Right lobe of liver (tissue), 6 donors: ENCODE data around the gene GALNT2. TPM values are rescaled to one million over a fixed set of nuclear protein-coding genes. Genes with fewer than 3 reads are reported as not detected.
A peak's percentile ranks its signal among the peaks of the same experiment; 100 is the strongest.

ENCODE experiments used
- ATAC-seq, 4 donors: fragments of 200-7000 bp; cut with Tn5 transposase; one replicate each; pipeline ENCODE4 v1.9.1; 2020; ENCODE audit warnings: mild to moderate bottlenecking in 4 of 4, moderate library complexity in 4 of 4
- DNase-seq, 3 donors: peaks; one replicate each; pipeline ENCODE4 v3.0.0-alpha.2; 2020
- H3K27ac ChIP-seq, 3 donors: fragments of 200-600 bp; one replicate each; pipeline ENCODE4 v1.8.0; 2022
- H3K27me3 ChIP-seq, 2 donors: fragments of 200-600 bp; one replicate each; pipeline ENCODE4 v1.8.0; 2022
- H3K36me3 ChIP-seq, 4 donors: fragments of 200-600 bp; sonication (generic) in 1 of 4; one replicate each; pipeline versions ENCODE4 v1.5.1 to v1.8.0; 2017 to 2022; ENCODE audit warnings: control low read depth in 1 of 4
- H3K4me1 ChIP-seq, 4 donors: fragments of 200-600 bp; sonication (generic) in 1 of 4; one replicate each; pipeline versions ENCODE4 v1.5.1 to v1.8.0; 2017 to 2022; ENCODE audit warnings: control low read depth in 1 of 4
- H3K4me3 ChIP-seq, 3 donors: fragments of 200-600 bp; one replicate each; pipeline ENCODE4 v1.8.0; 2022
- H3K9me3 ChIP-seq, 4 donors: fragments of 200-600 bp; sonication (generic) in 1 of 4; one replicate each; pipeline versions ENCODE4 v1.5.1 to v1.8.0; 2017 to 2022; ENCODE audit warnings: control low read depth in 1 of 4
- CTCF ChIP-seq, 4 donors: fragments of 200-600 bp in 3 of 4; fragments of 450-650 bp in 1 of 4; IDR thresholded peaks; one replicate each; pipeline versions ENCODE4 v1.5.1 to v1.8.0; 2016 to 2022; ENCODE audit warnings: antibody characterized with exemption in 4 of 4, mild to moderate bottlenecking in 2 of 4
- POLR2A ChIP-seq: fragments of 450-650 bp; IDR thresholded peaks from one replicate; pipeline ENCODE4 v1.6.1; 2017; ENCODE audit warnings: antibody characterized with exemption, mild to moderate bottlenecking
- WGBS: methylation state at CpG from one replicate; pipeline ENCODE4 v1.1.6; 2018; ENCODE audit warnings: low coverage, low lambda C conversion rate; ENCODE audit not compliant: insufficient coverage; ENCODE audit errors: missing lambda C conversion rate; 5-methylcytosine and 5-hydroxymethylcytosine counted together
- intact Hi-C, 2 donors: fragments of 100-400 bp; cut with DNase I; formaldehyde crosslinking; loops; one replicate each; pipeline versions ENCODE4 v1.11.2 to v1.14.1; 2022
- total RNA-seq, 6 experiments: library from RNA; depleted of rRNA in 2 of 6; stranded (reverse); fragments of >200 nt in 2 of 6; fragmentation: NEBNext Ultra II Directional in 3 of 6; extraction: Animal tissue kit (Norgen Biotek cat#: 25700) in 3 of 6; gene quantifications; one replicate each; pipeline versions ENCODE4 v1.1.0 to v1.2.4, GENCODE V29; 2016 to 2023
- donor health status: DM: no; HTN: yes; CAD: no.
- donor health status: DM: no; HTN: no; CAD: no.
- donor health status: DM: no; HTN: no; CAD: no.
- donor health status: DM: no; HTN: yes; CAD: no.
- donor health status: DM: no; HTN: yes; CAD: no.

The GALNT2 gene
- total RNA-seq, 6 experiments from 2014 or later = 58.0 to 152 (median 131) TPM

GRCh38 chr1:230156068-230156467 is 89.0 kb downstream of the GALNT2 start:
- DNase-seq = peak in 1 of 3 donors; percentile 14
- Histone ChIP-seq H3K27ac (no peak overlapping the region), H3K4me1 (peaks cover 2 to 67% (median 28%) of the 10 kb centered on the region in 4 donors), H3K4me3 (no peak overlapping the region), H3K27me3 (no peaks in the 10 kb centered on the region), H3K36me3 (no peaks in the 10 kb centered on the region), H3K9me3 (no peaks in the 10 kb centered on the region)
- TF ChIP-seq CTCF (IDR thresholded peaks at IDR 0.05) = no peak
- TF ChIP-seq POLR2A = no peak
- intact Hi-C loops = loop anchor here in 1 of 2 donors (10.0 kb wide), 1 partner anchor 51 kb away; no protein-coding TSS in a partner anchor
- ATAC-seq = no peak
- 62% methylated on average over 4 of the region's 5 CpGs for whole genome bisulfite sequencing

- H3K4me1 ChIP-seq = peaks cover 2 to 71% (median 30%) of the 10 kb centered on the region in 4 donors
- no peaks in the 10 kb centered on the region for H3K9me3 ChIP-seq
- no peak overlapping the region for H3K27ac ChIP-seq
- ATAC-seq (no peak), DNase-seq (peak in 1 of 3 donors; percentile 5)
- no peak overlapping the region for H3K4me3 ChIP-seq
- intact Hi-C loops = loop anchor here in 1 of 2 donors (10.0 kb wide), 1 partner anchor 52 kb away; no protein-coding TSS in a partner anchor
- no peaks in the 10 kb centered on the region for H3K36me3 ChIP-seq
- H3K27me3 ChIP-seq = no peaks in the 10 kb centered on the region
- TF ChIP-seq POLR2A (no peak), CTCF (IDR thresholded peaks at IDR 0.05) (no peak)
- 46% methylated on average over 4 of the region's 4 CpGs for WGBS
These were observed 89.5 kb downstream of the GALNT2 start for GRCh38 chr1:230156536-230156935.

GRCh38 chr1:230157420-230158390 is 90.7 kb downstream of the GALNT2 start:
- Histone ChIP-seq H3K27me3 (no peaks in the 10 kb centered on the region), H3K4me3 (no peak overlapping the region), H3K9me3 (no peaks in the 10 kb centered on the region), H3K27ac (peak overlapping the region; percentile 28 to 61 (median 54)), H3K36me3 (no peaks in the 10 kb centered on the region), H3K4me1 (peaks cover 2 to 71% (median 36%) of the 10 kb centered on the region in 4 donors)
- 53% methylated on average over 10 of the region's 12 CpGs for whole genome bisulfite sequencing
- intact Hi-C loops = loop anchor here in 1 of 2 donors (10.0 kb wide), 1 partner anchor 53 kb away; no protein-coding TSS in a partner anchor
- TF ChIP-seq CTCF (IDR thresholded peaks at IDR 0.05) (no peak), POLR2A (no peak)
- peak in 1 of 3 donors; percentile 39 for DNase-seq
- no peak for ATAC-seq

- Histone ChIP-seq H3K36me3 (no peaks in the 10 kb centered on the region), H3K27ac (peak overlapping the region; percentile 77 to 84 (median 80)), H3K4me1 (peaks cover 2 to 71% (median 36%) of the 10 kb centered on the region in 4 donors), H3K4me3 (peak overlapping the region in 1 of 3 donors; percentile 21), H3K27me3 (no peaks in the 10 kb centered on the region), H3K9me3 (no peaks in the 10 kb centered on the region)
- ATAC-seq = peak; percentile 71 to 85 (median 79)
- WGBS = 17% methylated on average over 12 of the region's 12 CpGs
- TF ChIP-seq POLR2A (no peak), CTCF (IDR thresholded peaks at IDR 0.05) (no peak)
- DNase-seq = peak; percentile 68 to 90 (median 86)
- intact Hi-C loops = loop anchor here in 1 of 2 donors (10.0 kb wide), 1 partner anchor 54 kb away; no protein-coding TSS in a partner anchor
These were observed 91.6 kb downstream of the GALNT2 start for GRCh38 chr1:230158415-230159291.
